Type B pancreatic cell (in vitro differentiated cells): ENCODE measurements around the gene HS2ST1. TPM values are rescaled to one million over a fixed set of nuclear protein-coding genes. Genes with fewer than 3 reads are reported as not detected.
A peak's percentile ranks its signal among the peaks of the same experiment; 100 is the strongest.

Experiments used
- DNase-seq: peaks from one replicate; pipeline ENCODE4 v3.0.0; 2021; ENCODE audit warnings: mixed read lengths; ENCODE audit not compliant: unreplicated experiment; ENCODE audit errors: extremely low spot score
- H3K27ac Mint-ChIP-seq: 2 replicates; pipeline ENCODE4 v1.8.0; 2021; ENCODE audit warnings: mild to moderate bottlenecking, mixed read lengths
- H3K27me3 Mint-ChIP-seq: 2 replicates; pipeline ENCODE4 v1.8.0; 2021; ENCODE audit warnings: mixed read lengths
- H3K36me3 Mint-ChIP-seq: 2 replicates; pipeline ENCODE4 v1.8.0; 2021; ENCODE audit warnings: mixed read lengths
- H3K4me1 Mint-ChIP-seq: one replicate; pipeline ENCODE4 v1.8.0; 2021; ENCODE audit warnings: mixed read lengths; ENCODE audit not compliant: unreplicated experiment
- H3K4me3 Mint-ChIP-seq: 2 replicates; pipeline ENCODE4 v1.8.0; 2021; ENCODE audit warnings: mild to moderate bottlenecking, mixed read lengths
- H3K9me3 Mint-ChIP-seq: 2 replicates; pipeline ENCODE4 v1.8.0; 2021; ENCODE audit warnings: mixed read lengths
- total RNA-seq: library from RNA; stranded (reverse); gene quantifications from 2 replicates; pipeline ENCODE4 v1.2.1, GENCODE V29; 2021; ENCODE audit warnings: low replicate concordance
- TF ChIP-seq, protein P1 (sequence below): fragments of 200-600 bp; sonication (generic); conservative IDR thresholded peaks from 2 replicates; pipeline ENCODE4 v1.5.0; 2021; ENCODE audit warnings: antibody characterized with exemption, mild to moderate bottlenecking

Gene HS2ST1
- total RNA-seq, 1 donor from 2014 or later = 40.3 TPM

GRCh38 chr1:87149241-87150041 is 235.0 kb downstream of the HS2ST1 start:
- no peaks in the 10 kb centered on the region for H3K9me3 Mint-ChIP-seq
- peaks cover 32% of the 10 kb centered on the region for H3K4me1 Mint-ChIP-seq
- DNase-seq = no peak
- TF ChIP-seq, protein P1, sequence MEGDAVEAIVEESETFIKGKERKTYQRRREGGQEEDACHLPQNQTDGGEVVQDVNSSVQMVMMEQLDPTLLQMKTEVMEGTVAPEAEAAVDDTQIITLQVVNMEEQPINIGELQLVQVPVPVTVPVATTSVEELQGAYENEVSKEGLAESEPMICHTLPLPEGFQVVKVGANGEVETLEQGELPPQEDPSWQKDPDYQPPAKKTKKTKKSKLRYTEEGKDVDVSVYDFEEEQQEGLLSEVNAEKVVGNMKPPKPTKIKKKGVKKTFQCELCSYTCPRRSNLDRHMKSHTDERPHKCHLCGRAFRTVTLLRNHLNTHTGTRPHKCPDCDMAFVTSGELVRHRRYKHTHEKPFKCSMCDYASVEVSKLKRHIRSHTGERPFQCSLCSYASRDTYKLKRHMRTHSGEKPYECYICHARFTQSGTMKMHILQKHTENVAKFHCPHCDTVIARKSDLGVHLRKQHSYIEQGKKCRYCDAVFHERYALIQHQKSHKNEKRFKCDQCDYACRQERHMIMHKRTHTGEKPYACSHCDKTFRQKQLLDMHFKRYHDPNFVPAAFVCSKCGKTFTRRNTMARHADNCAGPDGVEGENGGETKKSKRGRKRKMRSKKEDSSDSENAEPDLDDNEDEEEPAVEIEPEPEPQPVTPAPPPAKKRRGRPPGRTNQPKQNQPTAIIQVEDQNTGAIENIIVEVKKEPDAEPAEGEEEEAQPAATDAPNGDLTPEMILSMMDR = no peak
- no peak overlapping the region for H3K27ac Mint-ChIP-seq
- peaks cover 27% of the 10 kb centered on the region for H3K27me3 Mint-ChIP-seq
- no peak overlapping the region for H3K4me3 Mint-ChIP-seq
- no peaks in the 10 kb centered on the region for H3K36me3 Mint-ChIP-seq

DNA sequence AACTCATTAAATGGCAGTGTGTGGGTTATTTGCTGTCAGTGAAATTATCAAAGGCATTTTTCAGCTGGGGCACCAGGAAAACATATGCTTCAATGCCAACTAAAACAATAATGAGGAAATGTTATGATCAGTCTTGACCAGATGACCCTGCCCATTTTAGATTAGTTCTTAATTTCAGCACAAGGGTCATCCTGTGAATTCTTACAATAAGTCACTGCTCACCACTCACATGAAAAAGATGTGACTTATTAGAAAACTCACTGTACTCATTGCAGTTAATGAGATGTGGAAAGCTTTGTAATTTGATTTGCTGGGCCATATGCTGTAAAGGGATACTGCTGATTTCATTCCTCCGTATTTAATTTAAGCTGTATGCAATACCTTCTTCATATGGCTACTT is 235.7 kb downstream of the HS2ST1 start:
- Mint-ChIP-seq H3K4me3 (no peak overlapping the region), H3K27ac (no peak overlapping the region), H3K36me3 (no peaks in the 10 kb centered on the region), H3K27me3 (peaks cover 24% of the 10 kb centered on the region), H3K4me1 (peaks cover 39% of the 10 kb centered on the region), H3K9me3 (no peaks in the 10 kb centered on the region)
- TF ChIP-seq, protein P1 = no peak
- DNase-seq = no peak

- Mint-ChIP-seq H3K9me3 (no peaks in the 10 kb centered on the region), H3K4me3 (peak overlapping the region; percentile 77), H3K27me3 (peaks cover 21% of the 10 kb centered on the region), H3K4me1 (peaks cover 45% of the 10 kb centered on the region), H3K36me3 (no peaks in the 10 kb centered on the region), H3K27ac (peak overlapping the region; percentile 76)
- TF ChIP-seq, protein P1 = peak; percentile 78
- peak; percentile 78 for DNase-seq
Observed at GRCh38 chr1:87151500-87152421, 237.3 kb downstream of the HS2ST1 start.

DNA sequence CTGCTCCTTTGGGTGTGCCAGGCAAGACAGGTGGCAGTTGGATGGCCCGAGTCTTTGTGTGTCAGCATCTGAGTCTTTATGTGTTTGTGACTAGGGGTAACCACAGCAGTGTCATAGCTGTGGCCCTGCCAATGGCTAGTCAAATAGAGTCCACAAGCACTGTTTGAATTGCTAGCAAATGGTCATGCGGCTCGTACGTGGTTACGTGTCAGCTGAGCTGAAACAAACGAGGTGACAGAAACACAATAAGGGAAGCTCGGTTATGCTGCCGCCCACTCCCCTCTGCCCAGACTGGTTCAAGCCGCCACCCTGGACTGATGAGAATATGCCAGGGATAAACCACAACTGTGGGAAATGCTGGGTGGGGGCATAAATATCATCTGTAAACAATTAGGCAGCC is 239.9 kb downstream of the HS2ST1 start:
- Mint-ChIP-seq H3K36me3 (no peaks in the 10 kb centered on the region), H3K27me3 (peaks cover 4% of the 10 kb centered on the region), H3K4me3 (no peak overlapping the region), H3K27ac (no peak overlapping the region), H3K4me1 (peaks cover 39% of the 10 kb centered on the region), H3K9me3 (no peaks in the 10 kb centered on the region)
- TF ChIP-seq, protein P1 = no peak
- DNase-seq = no peak

- Mint-ChIP-seq H3K9me3 (no peaks in the 10 kb centered on the region), H3K27ac (no peak overlapping the region), H3K4me1 (peaks cover 35% of the 10 kb centered on the region), H3K27me3 (peaks cover 4% of the 10 kb centered on the region), H3K4me3 (no peak overlapping the region), H3K36me3 (no peaks in the 10 kb centered on the region)
- DNase-seq = no peak
- TF ChIP-seq, protein P1 = no peak
Observed at GRCh38 chr1:87155170-87155569, 240.7 kb downstream of the HS2ST1 start.
